ENCODE results near the gene SPRED3. TPM values are rescaled to one million over a fixed set of nuclear protein-coding genes. Genes with fewer than 3 reads are reported as not detected.
A peak's percentile ranks its signal among the peaks of the same experiment; 100 is the strongest.

SPRED3 gene
- total RNA-seq, 6 experiments from 2014 or later, result 0.12 to 0.37 (median 0.22) TPM; not detected in 2

DNA sequence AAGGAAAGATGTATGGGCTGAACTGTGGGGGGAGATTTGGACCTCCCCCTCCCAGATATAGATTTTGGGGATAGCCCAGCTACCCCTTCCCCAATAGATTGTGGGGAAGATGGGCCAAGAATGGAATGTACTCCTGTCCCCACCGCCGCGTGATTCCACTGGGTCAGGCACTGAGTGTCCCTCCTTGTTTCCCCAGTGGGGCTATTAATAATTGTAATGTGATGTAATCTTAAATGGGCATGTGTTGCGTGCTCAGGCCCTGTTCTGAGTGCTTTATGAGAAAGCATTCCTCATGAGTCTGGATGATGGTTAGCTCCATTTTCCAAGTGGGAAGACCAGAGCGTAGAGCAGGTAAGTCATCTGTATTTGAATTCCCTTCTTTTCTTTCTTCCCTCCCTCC is 12.7 kb upstream of the SPRED3 start:
- no peak for DNase-seq
- TF ChIP-seq POLR2A (IDR thresholded peaks at IDR 0.05), result no peak
- TF ChIP-seq, protein P1, sequence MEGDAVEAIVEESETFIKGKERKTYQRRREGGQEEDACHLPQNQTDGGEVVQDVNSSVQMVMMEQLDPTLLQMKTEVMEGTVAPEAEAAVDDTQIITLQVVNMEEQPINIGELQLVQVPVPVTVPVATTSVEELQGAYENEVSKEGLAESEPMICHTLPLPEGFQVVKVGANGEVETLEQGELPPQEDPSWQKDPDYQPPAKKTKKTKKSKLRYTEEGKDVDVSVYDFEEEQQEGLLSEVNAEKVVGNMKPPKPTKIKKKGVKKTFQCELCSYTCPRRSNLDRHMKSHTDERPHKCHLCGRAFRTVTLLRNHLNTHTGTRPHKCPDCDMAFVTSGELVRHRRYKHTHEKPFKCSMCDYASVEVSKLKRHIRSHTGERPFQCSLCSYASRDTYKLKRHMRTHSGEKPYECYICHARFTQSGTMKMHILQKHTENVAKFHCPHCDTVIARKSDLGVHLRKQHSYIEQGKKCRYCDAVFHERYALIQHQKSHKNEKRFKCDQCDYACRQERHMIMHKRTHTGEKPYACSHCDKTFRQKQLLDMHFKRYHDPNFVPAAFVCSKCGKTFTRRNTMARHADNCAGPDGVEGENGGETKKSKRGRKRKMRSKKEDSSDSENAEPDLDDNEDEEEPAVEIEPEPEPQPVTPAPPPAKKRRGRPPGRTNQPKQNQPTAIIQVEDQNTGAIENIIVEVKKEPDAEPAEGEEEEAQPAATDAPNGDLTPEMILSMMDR (IDR thresholded peaks at IDR 0.05), result no peak
- intact Hi-C loops (cut with DNase I), result no loop called here
- Histone ChIP-seq H3K4me3 (peak overlapping the region; percentile 81 to 92 (median 82)), H3K27ac (no peak overlapping the region), H3K27me3 (no peaks in the 10 kb centered on the region), H3K4me1 (peaks cover 0 to 8% (median 3%) of the 10 kb centered on the region in 4 donors), H3K9me3 (no peaks in the 10 kb centered on the region), H3K36me3 (peaks cover 0 to 17% (median 5%) of the 10 kb centered on the region in 4 donors)
- 88% methylated on average over 4 of the region's 5 CpGs for WGBS (ENCODE audit: insufficient coverage, low coverage, low lambda C conversion rate, missing lambda C conversion rate)
- no peak for ATAC-seq

DNA sequence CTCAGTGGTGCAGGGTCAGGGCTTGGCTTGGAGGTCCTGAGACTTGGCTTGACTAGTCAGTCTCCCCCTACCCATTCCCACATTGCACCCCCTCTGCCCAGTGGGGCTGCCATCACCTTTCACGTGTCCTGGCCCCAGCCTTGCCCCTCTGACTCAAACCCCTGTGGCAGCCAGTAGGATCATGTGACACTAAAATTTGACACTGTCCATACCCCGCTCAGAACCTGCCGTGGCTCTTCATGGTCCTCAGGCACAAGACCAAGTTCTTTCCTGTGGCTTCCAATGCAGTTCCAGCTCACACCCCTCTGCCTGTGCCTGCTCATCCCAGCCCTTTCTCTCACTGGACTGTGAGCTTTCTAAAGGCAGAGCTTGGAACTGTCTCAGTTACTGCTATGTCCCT is 11.9 kb upstream of the SPRED3 start:
- no peak for ATAC-seq
- no peaks in the 10 kb centered on the region for H3K27me3 ChIP-seq
- H3K36me3 ChIP-seq, result peaks cover 0 to 25% (median 13%) of the 10 kb centered on the region in 4 donors
- TF ChIP-seq POLR2A (IDR thresholded peaks at IDR 0.05), result no peak
- TF ChIP-seq, protein P1 (IDR thresholded peaks at IDR 0.05), result no peak
- H3K27ac ChIP-seq, result no peak overlapping the region
- DNase-seq, result no peak
- intact Hi-C loops (cut with DNase I), result no loop called here
- WGBS (ENCODE audit: insufficient coverage, low coverage, low lambda C conversion rate, missing lambda C conversion rate), result 80% methylated on average over 3 of the region's 3 CpGs
- H3K9me3 ChIP-seq, result no peaks in the 10 kb centered on the region
- no peak overlapping the region for H3K4me3 ChIP-seq
- H3K4me1 ChIP-seq, result peaks cover 0 to 8% (median 3%) of the 10 kb centered on the region in 4 donors

DNA sequence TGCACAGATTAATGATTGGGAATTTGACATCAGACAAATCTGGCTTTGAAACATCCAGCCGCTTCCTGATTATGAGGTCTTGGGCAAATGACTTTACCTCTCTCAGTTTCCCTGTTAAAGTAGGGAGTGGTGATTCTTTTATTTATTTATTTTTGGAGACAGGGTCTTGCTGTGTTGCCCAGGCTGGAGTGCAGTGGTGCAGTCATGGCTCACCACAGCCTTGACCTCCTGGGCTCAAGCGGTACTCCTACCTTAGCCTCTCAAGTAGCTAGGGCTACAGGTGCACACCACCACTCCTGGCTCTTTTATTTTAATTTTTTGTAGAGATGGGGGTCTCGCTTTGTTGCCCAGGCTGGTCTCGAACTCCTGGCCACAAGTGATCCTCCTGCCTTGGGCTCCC is 11.4 kb upstream of the SPRED3 start:
- H3K27ac ChIP-seq, result no peak overlapping the region
- no peak for ATAC-seq
- TF ChIP-seq POLR2A (IDR thresholded peaks at IDR 0.05), result no peak
- TF ChIP-seq, protein P1 (IDR thresholded peaks at IDR 0.05), result no peak
- DNase-seq, result no peak
- 86% methylated on average over 4 of the region's 4 CpGs for WGBS (ENCODE audit: insufficient coverage, low coverage, low lambda C conversion rate, missing lambda C conversion rate)
- peaks cover 0 to 30% (median 16%) of the 10 kb centered on the region in 4 donors for H3K36me3 ChIP-seq
- H3K9me3 ChIP-seq, result no peaks in the 10 kb centered on the region
- intact Hi-C loops (cut with DNase I), result no loop called here
- peaks cover 0 to 8% (median 3%) of the 10 kb centered on the region in 4 donors for H3K4me1 ChIP-seq
- H3K4me3 ChIP-seq, result no peak overlapping the region
- no peaks in the 10 kb centered on the region for H3K27me3 ChIP-seq

DNA sequence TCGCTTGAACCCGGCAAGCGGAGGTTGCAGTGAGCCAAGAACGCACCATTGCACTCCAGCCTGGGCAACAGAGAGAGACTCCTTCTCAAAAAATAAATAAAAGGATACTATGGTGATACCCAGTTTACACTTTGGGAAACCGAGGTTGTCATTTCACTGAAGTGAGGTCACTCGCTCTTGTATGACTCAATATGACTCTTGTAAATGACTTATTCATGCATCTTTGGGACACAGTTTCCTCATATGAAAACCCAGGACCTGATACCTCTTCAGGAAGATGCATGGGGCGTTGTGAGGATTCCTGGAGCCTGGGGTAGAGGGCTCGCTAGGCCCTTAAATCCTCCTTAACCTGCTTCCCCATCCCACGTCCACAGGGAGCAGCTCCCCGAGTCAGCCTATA is 9.6 kb upstream of the SPRED3 start:
- peaks cover 0 to 8% (median 3%) of the 10 kb centered on the region in 4 donors for H3K4me1 ChIP-seq
- no peak overlapping the region for H3K4me3 ChIP-seq
- ATAC-seq (no peak), DNase-seq (no peak)
- intact Hi-C loops (cut with DNase I), result no loop called here
- no peaks in the 10 kb centered on the region for H3K27me3 ChIP-seq
- TF ChIP-seq POLR2A (IDR thresholded peaks at IDR 0.05), result no peak
- TF ChIP-seq, protein P1 (IDR thresholded peaks at IDR 0.05), result no peak
- peaks cover 0 to 47% (median 21%) of the 10 kb centered on the region in 4 donors for H3K36me3 ChIP-seq
- WGBS (ENCODE audit: insufficient coverage, low coverage, low lambda C conversion rate, missing lambda C conversion rate), result 97% methylated on average over 9 of the region's 10 CpGs
- no peak overlapping the region for H3K27ac ChIP-seq
- H3K9me3 ChIP-seq, result no peaks in the 10 kb centered on the region

DNA sequence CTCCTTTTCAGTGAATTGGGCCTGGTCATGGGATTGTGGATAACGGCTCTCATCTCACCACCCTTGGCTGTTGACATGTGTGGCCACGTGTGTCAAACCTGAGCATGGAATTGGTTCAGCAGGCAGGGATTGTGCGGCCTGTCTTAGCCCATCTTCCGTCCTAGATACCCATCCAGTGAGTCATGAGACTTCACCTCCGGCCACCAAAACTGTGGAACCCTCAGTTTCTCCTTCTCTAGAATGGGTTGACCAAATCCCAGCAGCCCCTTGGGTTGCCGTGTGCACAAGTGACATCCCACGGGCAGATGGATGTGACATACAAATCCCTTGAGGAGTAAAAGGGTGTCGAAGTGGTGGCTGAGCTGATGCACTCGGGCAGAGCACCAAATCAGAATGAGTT is 7.4 kb upstream of the SPRED3 start:
- no peaks in the 10 kb centered on the region for H3K27me3 ChIP-seq
- no peaks in the 10 kb centered on the region for H3K4me1 ChIP-seq
- no peak for ATAC-seq
- no peak overlapping the region for H3K4me3 ChIP-seq
- H3K9me3 ChIP-seq, result no peaks in the 10 kb centered on the region
- intact Hi-C loops (cut with DNase I), result no loop called here
- peaks cover 0 to 48% (median 21%) of the 10 kb centered on the region in 4 donors for H3K36me3 ChIP-seq
- no peak for DNase-seq
- no peak for TF ChIP-seq POLR2A (IDR thresholded peaks at IDR 0.05)
- TF ChIP-seq, protein P1 (IDR thresholded peaks at IDR 0.05), result no peak
- H3K27ac ChIP-seq, result no peak overlapping the region
- 72% methylated on average over 2 of the region's 9 CpGs for WGBS (ENCODE audit: insufficient coverage, low coverage, low lambda C conversion rate, missing lambda C conversion rate)
